Activated B cell treated with CpG ODN at 0.5 μM for 24 hours (primary cell): ENCODE results near the gene SBK2. TPM values are rescaled to one million over a fixed set of nuclear protein-coding genes. Genes with fewer than 3 reads are reported as not detected.
A peak's percentile ranks its signal among the peaks of the same experiment; 100 is the strongest.

ENCODE experiments used
- ATAC-seq: fragments of 200-7000 bp; cut with Tn5 transposase; one replicate; pipeline ENCODE4 v1.10.0; 2021; ENCODE audit warnings: low read depth, mild to moderate bottlenecking, moderate library complexity
- CTCF ChIA-PET: fragments of 350-600 bp; sonication (Branson Sonifier 250); formaldehyde crosslinking; loops from one replicate; lab custom pipeline; 2021; ENCODE audit warnings: antibody characterized with exemption; lab: Charles Lee
- POLR2A ChIA-PET: fragments of 350-600 bp; sonication (Branson Sonifier 250); formaldehyde crosslinking; loops from one replicate; lab custom pipeline; 2021; ENCODE audit warnings: antibody characterized with exemption; lab: Charles Lee
- DNase-seq: peaks from one replicate; pipeline ENCODE4 v3.0.0; 2022
- H3K27ac Mint-ChIP-seq: one replicate; pipeline ENCODE4 v1.8.0; 2020; ENCODE audit warnings: mixed read lengths
- H3K27me3 Mint-ChIP-seq: one replicate; pipeline ENCODE4 v1.8.0; 2021; ENCODE audit warnings: mixed read lengths
- H3K36me3 Mint-ChIP-seq: one replicate; pipeline ENCODE4 v1.8.0; 2021; ENCODE audit warnings: low read depth, mixed read lengths
- H3K4me1 Mint-ChIP-seq: one replicate; pipeline ENCODE4 v1.8.0; 2021; ENCODE audit warnings: mixed read lengths
- H3K4me3 Mint-ChIP-seq: one replicate; pipeline ENCODE4 v1.8.0; 2020; ENCODE audit warnings: mild to moderate bottlenecking, mixed read lengths
- H3K9me3 Mint-ChIP-seq: one replicate; pipeline ENCODE4 v1.8.0; 2020; ENCODE audit warnings: mixed read lengths
- CTCF ChIP-seq: fragments of 200-600 bp; IDR thresholded peaks from one replicate; pipeline ENCODE4 v1.8.0; 2022; ENCODE audit warnings: antibody characterized with exemption, mild to moderate bottlenecking
- intact Hi-C: fragments of 100-400 bp; cut with micrococcal nuclease; formaldehyde crosslinking; loops from one replicate; pipeline ENCODE4 v1.15.1; 2024
- total RNA-seq: library from RNA; stranded (reverse); gene quantifications from 2 replicates; pipeline ENCODE4 v1.2.3, GENCODE V29; 2022

SBK2 gene
- total RNA-seq, 1 donor from 2014 or later = not detected

GRCh38 chr19:55581823-55582223 is 44.9 kb upstream of the SBK2 start:
- H3K36me3 Mint-ChIP-seq = peaks cover 16% of the 10 kb centered on the region
- ChIA-PET CTCF (no interaction called here), POLR2A (interaction anchor here (0.7 to 2.5 kb wide), 3 partner anchors 17 to 73 kb away, joined by 3 to 15 read pairs (median 3); partner anchors contain the start of genes FIZ1, U2AF2, ZNF524 and ZNF580)
- H3K4me1 Mint-ChIP-seq = peaks cover 39% of the 10 kb centered on the region
- TF ChIP-seq CTCF = no peak
- peak overlapping the region; percentile 84 for H3K4me3 Mint-ChIP-seq
- ATAC-seq (no peak), DNase-seq (no peak)
- intact Hi-C loops = loop anchor here (2.0 kb wide), 4 partner anchors 17 to 93 kb away; partner anchors contain the start of genes EPN1, FIZ1, U2AF2 and ZNF580
- H3K9me3 Mint-ChIP-seq = no peaks in the 10 kb centered on the region
- H3K27ac Mint-ChIP-seq = peak overlapping the region; percentile 7
- no peaks in the 10 kb centered on the region for H3K27me3 Mint-ChIP-seq

GRCh38 chr19:55581145-55581822 is 44.4 kb upstream of the SBK2 start:
- POLR2A ChIA-PET = interaction anchor here (0.6 to 2.5 kb wide), 5 partner anchors 14 to 104 kb away, joined by 3 to 15 read pairs (median 3); partner anchors contain the start of genes FIZ1, U2AF2, ZNF524 and ZNF580
- TF ChIP-seq CTCF = no peak
- CTCF ChIA-PET = interaction anchor here (1.0 to 1.2 kb wide), 2 partner anchors 73 to 77 kb away, joined by 3 read pairs; partner anchors contain the start of gene U2AF2
- ATAC-seq (no peak), DNase-seq (no peak)
- Mint-ChIP-seq H3K9me3 (no peaks in the 10 kb centered on the region), H3K27ac (peak overlapping the region; percentile 61), H3K4me3 (peak overlapping the region; percentile 84), H3K27me3 (no peaks in the 10 kb centered on the region), H3K36me3 (peaks cover 17% of the 10 kb centered on the region), H3K4me1 (peaks cover 34% of the 10 kb centered on the region)
- intact Hi-C loops = loop anchor here (2.0 kb wide), 4 partner anchors 18 to 94 kb away; partner anchors contain the start of genes EPN1, FIZ1, U2AF2 and ZNF580

GRCh38 chr19:55580628-55581144 is 43.8 kb upstream of the SBK2 start, which contains the start of gene ZNF579:
Gene ZNF579, minus strand, starts transcription at chr19:55580848. Its CDS starts 1,209 bp downstream, at chr19:55579639.
- Mint-ChIP-seq H3K27me3 (no peaks in the 10 kb centered on the region), H3K9me3 (no peaks in the 10 kb centered on the region), H3K27ac (peak within 1 kb of the TSS; percentile 75), H3K4me3 (peak within 1 kb of the TSS; percentile 84), H3K4me1 (peaks cover 29% of the 10 kb centered on the region), H3K36me3 (peaks cover 17% of the 10 kb centered on the region)
- ChIA-PET POLR2A (interaction anchor here (0.6 to 2.5 kb wide), 6 partner anchors 14 to 322 kb away, joined by 3 to 15 read pairs (median 4); partner anchors contain the start of genes FIZ1, PPP6R1 and ZNF524), CTCF (interaction anchor here (1.0 to 1.2 kb wide), 2 partner anchors 74 to 77 kb away, joined by 3 read pairs; partner anchors contain the start of gene U2AF2)
- intact Hi-C loops = loop anchor here (2.0 kb wide), 4 partner anchors 18 to 94 kb away; partner anchors contain the start of genes EPN1, FIZ1, U2AF2 and ZNF580
- ATAC-seq (peak; percentile 83), DNase-seq (peak; percentile 68)
- no peak for TF ChIP-seq CTCF

GRCh38 chr19:55579766-55580621 is 43.1 kb upstream of the SBK2 start:
- H3K27ac Mint-ChIP-seq = peak overlapping the region; percentile 75
- DNase-seq = no peak
- no peak for TF ChIP-seq CTCF
- peaks cover 24% of the 10 kb centered on the region for H3K4me1 Mint-ChIP-seq
- no peaks in the 10 kb centered on the region for H3K27me3 Mint-ChIP-seq
- peak; percentile 39 for ATAC-seq
- ChIA-PET POLR2A (interaction anchor here (0.6 to 2.5 kb wide), 6 partner anchors 19 to 321 kb away, joined by 3 to 15 read pairs (median 4); partner anchors contain the start of genes FIZ1, PPP6R1 and ZNF524), CTCF (interaction anchor here (1.0 to 1.2 kb wide), 2 partner anchors 75 to 76 kb away, joined by 3 read pairs; partner anchors contain the start of gene U2AF2)
- intact Hi-C loops = loop anchor here (2.0 kb wide), 4 partner anchors 19 to 95 kb away; partner anchors contain the start of genes EPN1, FIZ1, U2AF2 and ZNF580
- H3K36me3 Mint-ChIP-seq = peaks cover 17% of the 10 kb centered on the region
- peak overlapping the region; percentile 84 for H3K4me3 Mint-ChIP-seq
- no peaks in the 10 kb centered on the region for H3K9me3 Mint-ChIP-seq
